Heart left ventricle (tissue), 13 donors: Measurements from ENCODE around the gene MEGF11.

ENCODE experiments used
- POLR2A ChIP-seq, 2 donors: fragments of 450-650 bp; IDR thresholded peaks; one replicate each; pipeline ENCODE4 v1.6.1; 2017; ENCODE audit warnings: antibody characterized with exemption in 2 of 2, mild to moderate bottlenecking in 2 of 2, moderate library complexity in 2 of 2
- TF ChIP-seq, protein P1 (sequence below), 12 donors: fragments of 200-600 bp; sonication (generic) in 4 of 12; IDR thresholded peaks; one replicate each; pipeline versions ENCODE4 v1.5.0 to v1.8.0; 2018 to 2022; ENCODE audit warnings: antibody characterized with exemption in 12 of 12, mild to moderate bottlenecking in 5 of 12
- donor health status: ischemic (EF 13 %, LVEDD 7.1; RV severe dilation, severe dysfunction).
- donor health status: DM: no; HTN: yes; CAD: no.
- donor health status: DM: no; HTN: no; CAD: no.
- donor health status: ischemic (EF 25% LVEDD 6.9; RV normal size, moderate dysfunction).
- donor health status: ischemic (EF 25% LVEDD 5.7; RV mildly dilated, moderate dysfunction).
- donor health status: ischemic (EF 35%, LVEDD 5.7; RV mildly dilated, moderate dysfunction).
- donor health status: nonischemic (EF 11% LVEDD 7.7; RV severe dilation, severe dysfunction).
- donor health status: DM: yes; HTN: yes; CAD: no.
- donor health status: PGD.
- donor health status: ischemic (EF 29% LVEDD 5.4; RV normal size, mild dysfunction).
- donor health status: nonischemic (EF 23%, LVEDD 6.1; RV moderate dilation, normal function).

DNA sequence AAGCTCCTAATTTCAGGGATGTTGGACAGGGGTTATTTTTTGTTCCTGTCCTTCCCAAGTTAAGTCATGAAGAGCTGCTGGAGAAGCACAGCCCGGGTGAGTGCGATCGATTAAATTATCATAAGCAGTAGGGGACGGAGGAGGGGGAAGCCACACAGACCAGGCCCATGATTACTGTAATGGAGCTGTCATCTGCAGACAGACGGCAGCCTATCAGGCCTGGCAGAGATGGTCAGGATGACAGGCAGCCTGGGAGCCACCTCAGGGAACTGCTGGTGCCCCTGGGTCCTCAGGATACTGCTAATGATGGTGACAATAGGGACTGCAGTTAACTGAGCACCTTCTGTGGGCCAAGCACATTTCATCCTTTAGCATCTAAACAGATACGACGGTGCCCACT is 236.6 kb downstream of the MEGF11 start:
- TF ChIP-seq, protein P1, sequence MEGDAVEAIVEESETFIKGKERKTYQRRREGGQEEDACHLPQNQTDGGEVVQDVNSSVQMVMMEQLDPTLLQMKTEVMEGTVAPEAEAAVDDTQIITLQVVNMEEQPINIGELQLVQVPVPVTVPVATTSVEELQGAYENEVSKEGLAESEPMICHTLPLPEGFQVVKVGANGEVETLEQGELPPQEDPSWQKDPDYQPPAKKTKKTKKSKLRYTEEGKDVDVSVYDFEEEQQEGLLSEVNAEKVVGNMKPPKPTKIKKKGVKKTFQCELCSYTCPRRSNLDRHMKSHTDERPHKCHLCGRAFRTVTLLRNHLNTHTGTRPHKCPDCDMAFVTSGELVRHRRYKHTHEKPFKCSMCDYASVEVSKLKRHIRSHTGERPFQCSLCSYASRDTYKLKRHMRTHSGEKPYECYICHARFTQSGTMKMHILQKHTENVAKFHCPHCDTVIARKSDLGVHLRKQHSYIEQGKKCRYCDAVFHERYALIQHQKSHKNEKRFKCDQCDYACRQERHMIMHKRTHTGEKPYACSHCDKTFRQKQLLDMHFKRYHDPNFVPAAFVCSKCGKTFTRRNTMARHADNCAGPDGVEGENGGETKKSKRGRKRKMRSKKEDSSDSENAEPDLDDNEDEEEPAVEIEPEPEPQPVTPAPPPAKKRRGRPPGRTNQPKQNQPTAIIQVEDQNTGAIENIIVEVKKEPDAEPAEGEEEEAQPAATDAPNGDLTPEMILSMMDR (IDR thresholded peaks at IDR 0.05) = no peak
- TF ChIP-seq POLR2A (IDR thresholded peaks at IDR 0.05) = no peak
